NCI-H1092 (cell line): ENCODE data around the gene RAI14.
"Not testable (repeated sequence)": the region's sequence is repeated elsewhere in the genome, so short reads cannot be mapped to it uniquely, and the experiment has no call there.

Experiments used
- DNase-seq: peaks from one replicate; lab custom pipeline; 2025; lab: John Stamatoyannopoulos, UW

Gene RAI14

DNA sequence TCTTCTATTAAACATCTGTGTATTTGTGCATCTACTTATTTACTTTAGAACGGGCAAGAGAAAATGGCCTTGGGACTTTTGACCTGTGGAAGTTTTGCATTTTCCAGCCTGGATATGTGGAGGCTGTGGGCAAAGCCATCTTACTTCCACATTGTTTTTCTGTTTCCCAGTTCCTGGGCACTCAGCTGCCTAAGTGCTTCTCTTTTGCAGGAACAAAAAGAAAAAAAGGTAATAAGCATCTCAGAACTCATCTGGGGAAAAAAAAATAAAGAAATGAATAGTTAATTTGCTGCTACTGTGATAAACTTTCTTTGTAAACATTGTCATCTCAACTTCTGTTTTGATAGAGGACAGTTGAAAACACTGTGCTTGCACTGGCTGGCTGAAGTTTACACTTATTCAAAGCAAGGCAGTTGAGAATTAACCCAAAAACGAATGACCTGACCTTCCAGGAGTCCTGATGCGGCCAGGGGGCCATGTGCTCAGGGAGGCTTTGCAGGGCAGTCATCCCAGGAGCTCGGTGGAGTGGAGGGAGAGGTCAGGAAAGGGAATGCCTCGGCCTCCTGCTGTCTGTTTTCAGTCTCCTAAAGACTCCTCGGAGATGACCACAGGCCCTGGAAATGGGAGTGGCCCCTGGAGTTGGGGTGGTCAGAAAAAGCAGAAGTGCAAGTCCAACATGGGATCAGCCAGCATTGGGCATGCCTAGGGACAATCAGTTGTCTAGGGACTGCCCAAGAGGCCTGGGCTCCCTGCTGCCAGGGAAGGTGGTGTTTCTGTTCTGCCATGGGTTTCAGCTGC, 75.5 kb downstream of the RAI14 start:
- DNase-seq: no peak

DNA sequence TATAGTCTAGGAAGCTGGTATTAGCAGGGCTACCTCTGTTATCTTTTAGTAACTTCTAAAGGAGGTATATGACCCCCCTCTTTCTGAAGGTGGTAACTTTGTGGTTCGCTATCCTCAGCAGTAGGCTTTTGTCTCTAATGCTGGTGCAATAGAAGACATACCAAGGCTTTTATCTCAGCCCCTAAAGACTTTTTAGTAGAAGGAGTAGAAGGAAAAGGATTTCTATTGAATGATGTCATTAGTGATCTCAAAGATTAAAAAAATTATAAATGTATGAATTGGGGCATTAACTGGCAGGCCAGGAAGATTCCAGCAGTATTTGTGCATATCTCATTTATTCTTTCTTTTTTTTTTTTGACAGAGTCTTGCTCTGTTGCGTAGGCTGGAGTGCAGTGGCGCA, 78.2 kb downstream of the RAI14 start:
- no peak for DNase-seq

DNA sequence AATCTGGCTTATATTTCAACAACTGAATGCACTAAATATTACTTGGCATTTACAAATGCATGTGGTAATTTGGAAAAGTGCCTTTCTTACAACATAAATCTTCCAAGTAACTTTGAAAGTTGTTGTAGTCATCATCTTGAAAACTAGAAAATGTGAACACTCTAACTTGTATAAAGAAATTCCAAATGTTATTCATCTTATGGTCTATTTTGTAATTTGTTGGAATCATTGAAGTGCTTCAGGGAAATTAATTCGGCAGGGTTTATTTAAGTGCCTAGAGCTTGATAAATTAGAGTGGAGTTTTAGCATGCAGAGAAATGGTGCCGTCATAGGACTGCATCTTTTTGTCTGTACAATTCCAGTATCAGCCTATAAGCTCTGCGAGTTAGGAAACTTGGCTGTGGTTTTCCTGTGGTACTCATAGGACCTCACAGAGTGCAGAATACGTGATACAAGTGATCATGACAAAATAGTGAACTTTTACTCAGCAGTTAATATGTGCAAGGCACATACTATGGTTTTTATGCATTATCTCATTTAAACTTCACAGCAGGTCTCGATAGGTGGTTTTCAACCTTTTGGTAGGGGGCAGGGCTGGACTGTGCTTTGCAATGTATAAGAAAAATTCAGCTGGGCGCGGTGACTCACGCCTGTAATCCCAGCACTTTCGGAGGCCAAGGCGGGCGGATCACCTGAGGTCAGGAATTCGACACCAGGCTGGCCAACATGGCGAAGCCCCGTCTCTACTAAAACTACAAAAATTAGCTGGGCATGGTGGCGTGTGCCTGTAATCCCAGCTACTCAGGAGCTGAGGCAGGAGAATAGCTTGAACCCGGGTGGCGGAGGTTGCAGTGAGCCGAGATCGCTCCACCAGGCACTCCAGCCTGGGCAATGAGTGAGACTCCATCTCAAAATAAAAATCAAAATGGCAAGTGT, 79.6 kb downstream of the RAI14 start:
- no peak for DNase-seq

DNA sequence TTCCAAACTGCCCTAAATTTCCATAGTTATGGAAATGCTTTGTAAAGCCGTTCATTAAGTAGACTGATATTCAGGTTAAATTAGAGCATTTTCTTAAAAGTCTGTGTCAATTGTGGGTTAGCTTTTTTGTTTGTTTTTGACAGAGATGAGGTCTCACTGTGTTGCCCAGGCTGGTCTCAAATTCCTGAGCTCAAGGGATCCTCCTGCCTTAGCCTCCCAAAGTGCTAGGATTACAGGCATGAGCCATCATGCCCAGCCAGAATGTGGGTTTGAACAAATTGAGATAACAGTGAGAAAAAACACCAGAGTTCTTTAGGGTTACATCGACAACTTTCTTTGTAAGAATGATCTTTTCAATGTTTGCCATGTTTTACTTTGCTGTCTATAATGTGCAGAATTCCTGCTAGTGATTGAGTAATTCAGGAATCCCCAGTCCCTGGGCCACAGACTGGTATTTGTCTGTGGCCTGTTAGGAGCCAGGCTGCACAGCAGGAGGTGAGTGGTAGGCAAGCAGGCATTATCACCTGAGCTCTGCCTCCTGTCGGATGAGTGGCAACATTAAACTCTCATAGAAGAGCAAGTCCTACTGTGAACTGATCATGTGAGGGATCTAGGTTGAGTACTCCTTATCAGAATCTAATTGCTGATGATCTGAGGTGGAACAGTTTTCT, 80.5 kb downstream of the RAI14 start:
- no peak for DNase-seq

DNA sequence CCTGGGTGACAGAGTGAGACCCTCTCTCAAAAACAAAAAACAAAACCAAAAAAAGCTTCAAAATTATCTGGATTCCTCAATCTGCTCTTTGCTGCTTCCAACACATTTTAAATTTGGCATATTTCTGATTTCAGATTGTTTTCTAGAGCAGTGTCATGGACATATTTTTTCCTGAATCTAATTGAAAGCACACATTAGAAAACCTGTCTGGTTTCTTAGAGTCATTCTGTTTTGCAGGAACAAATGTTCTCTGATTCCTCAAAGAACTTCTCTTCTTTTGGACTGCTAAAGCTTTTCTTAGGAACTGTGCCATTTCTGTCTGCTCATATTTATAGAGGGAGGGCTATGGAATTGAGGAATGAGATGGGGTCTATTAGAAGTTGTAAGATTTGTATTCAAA, 81.6 kb downstream of the RAI14 start:
- no peak for DNase-seq

DNA sequence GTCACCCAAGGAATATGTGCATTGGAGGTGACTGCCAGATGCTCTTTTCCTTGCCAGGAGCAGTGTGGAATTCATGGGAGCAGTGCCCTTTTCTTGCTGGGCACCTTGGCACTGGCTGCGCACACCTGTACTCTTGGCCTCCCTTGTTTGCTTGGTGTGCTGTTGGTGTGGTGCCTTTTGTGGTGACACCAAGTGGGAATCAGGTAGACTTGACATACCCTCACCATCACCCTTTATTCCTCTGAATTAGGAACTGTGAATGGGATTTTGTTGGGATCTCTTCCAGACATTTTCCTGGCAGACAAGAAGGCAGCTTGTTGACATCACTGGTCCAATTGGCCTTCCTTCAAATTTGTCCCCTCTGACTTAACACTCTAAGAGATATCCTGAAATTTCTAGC, 82.3 kb downstream of the RAI14 start:
- no peak for DNase-seq

DNA sequence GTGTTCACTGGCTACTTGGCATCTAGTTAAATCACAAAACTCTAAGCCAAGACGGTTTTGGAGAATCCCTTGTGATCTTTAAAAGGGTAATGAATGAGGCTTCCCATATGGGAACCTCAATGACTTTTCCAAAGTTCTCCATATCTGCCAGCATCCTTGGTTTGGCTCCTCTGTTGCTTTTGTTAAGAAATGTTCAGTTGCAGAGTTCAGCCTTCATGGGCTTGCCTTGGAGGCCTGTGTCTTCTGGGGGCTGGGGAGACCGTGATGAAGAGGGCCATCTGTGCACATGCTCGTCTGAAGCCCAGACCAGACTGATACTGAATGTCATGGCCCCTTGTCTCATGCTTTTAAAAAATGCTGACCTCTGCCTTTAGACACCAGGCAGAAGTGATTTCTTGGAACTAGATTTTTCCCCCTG, 84.3 kb downstream of the RAI14 start:
- DNase-seq: no peak

DNA sequence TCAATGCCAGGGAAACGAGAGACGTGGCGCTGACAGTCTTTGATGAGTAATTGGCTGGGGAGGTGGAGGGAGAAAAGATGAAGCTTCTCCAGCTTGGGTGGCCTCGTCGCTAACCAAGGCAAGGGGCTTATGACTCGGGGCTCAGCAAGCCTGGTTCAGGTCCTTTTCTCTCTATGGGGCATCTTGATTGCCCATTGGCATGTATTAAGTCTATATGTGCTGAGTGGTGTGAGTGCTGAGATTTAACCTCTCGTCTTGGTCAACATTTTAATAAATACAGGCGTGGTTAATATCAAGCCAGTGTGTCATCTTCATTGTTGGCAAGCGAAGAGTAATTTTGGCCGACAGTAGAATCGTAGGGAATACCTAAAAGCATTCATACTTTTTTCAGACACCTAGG, 85.9 kb downstream of the RAI14 start:
- no peak for DNase-seq

DNA sequence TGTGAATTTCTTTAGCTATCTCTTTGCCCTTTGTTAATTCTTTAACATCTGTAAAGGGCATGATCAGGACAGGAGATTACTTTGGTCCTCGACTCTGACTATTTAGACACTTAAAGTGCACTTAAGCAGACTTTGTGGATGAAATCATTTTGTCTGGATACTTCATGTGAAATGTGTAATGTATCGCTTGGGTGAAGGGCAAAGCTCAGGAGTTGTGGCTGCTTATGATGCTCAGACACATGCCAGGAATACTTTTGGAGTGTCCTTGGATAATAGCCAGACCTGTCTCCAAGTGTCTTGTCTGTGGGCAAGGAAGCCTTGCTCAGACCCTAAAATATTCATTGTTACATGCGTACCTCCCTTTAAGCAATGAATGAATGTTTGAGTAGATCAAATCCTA, 87.8 kb downstream of the RAI14 start:
- DNase-seq: no peak

DNA sequence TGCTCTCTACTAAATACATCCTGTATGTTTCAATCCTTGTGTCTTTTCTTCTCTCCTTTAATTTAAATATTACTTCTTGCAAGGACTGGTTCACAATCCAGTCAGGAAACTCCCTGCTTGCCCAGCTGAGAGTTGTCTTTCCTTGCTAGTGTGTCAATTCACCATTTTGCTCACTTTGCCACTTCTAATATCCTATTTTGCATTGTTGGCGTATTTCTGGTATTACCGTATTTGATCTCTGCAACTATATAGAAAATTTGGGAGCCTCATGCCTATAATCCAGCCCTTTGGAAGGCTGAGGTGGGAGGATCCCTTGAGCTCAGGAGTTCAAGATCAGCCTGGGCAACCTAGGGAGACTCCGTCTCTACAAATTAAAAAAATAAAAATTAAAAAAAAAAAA, 92.3 kb downstream of the RAI14 start:
- no peak for DNase-seq

DNA sequence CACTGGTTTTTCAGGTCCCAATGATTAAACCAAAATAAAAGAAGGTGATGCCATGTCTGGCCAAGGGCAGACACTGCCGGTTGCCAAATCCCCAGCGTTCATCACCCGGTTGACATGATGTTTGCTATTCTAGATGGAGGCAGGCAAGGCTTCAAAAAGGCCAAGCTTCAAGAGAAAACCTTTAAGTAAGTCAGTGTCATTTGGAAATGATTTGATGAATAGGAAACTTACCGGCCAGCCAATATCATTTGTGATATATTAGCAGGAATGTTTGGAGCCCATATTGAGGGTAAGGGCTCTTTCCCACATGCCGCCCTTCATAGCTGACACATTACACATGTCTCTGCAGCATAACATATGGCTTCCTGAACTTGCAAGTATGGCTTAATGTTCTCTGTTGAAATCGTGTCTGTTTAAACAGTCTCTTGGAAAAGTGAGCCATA, 93.3 kb downstream of the RAI14 start:
- no peak for DNase-seq

DNA sequence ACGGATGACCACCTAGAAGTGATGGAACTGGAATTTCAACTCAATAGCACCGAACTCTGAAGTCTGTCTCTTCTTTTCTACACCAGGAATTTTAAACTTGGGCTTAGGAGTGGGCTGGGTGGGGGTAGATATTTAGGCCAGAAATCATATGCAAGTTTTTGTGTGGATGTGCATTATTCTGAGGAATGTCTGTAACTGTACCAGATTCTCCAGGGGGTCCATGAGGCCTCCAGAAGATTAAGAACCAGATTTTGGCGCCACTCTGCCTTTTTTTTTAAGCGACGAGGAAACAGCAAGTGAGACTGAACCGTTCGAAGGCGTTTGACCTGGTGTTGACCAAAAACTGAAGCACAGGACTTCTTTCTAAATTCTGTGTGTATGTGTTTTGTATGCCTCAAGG, 94.1 kb downstream of the RAI14 start:
- no peak for DNase-seq

DNA sequence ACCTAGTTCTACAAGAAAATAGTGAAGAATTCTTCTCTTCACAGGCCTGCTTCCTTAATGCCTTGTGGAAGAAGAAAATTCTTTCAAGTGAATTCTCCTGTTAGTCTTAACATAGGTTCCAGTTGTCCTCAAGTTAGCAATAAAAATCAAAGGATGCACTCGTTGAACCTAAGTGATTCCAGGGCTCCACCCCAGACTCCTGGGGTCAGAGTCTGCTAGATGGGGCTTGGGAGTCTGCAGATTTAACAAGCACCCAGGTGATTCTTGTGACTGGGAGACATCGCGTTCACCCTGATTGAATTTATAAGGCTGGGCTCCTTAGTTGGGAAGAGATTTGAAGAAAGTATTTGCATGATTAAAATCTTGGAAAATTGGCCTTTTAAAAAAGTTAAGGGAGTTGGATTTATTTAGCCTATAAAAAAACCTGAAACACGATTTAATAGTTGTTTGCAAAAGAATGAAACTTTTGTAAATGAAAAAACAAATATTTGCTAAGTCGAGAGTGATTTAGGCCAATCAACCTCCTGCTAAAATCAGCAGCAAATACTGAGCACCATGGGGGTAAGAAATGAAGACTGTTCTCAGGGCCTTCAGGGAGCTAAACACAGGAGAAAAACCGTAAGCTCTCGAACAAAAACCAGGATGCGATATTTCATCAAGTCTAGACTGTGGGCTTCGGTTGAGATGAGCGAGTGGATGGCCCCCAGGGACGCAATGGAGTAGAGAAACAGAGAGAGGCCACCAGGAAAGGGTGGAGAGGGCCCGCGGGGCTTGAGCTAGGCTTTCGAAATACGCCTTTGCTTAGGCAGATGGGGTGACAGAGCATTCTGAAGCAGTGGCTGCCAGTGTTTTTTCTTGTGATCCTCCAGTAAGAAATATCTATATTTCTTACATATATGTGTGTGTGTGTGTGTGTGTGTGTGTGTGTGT, 95.9 kb downstream of the RAI14 start:
- no peak for DNase-seq

DNA sequence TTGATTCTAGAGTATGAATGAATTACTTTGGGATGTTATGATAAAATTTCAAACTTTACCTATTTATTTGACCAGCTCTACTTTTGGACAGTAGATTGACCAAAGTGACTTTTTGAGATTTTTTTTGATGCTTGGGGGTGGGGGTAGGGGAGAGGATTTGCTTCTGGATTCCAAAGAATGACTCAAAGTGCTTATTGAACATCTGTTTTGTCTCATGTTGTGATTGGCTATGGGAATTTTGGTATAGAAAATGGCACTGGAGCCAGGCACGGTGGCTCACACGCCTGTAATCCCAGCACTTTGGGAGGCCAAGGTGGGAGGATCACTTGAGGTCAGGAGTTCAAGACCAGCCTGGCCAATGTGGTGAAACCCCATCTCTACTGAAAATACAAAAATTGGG, 97.1 kb downstream of the RAI14 start:
- not testable (repeated sequence) for DNase-seq

DNA sequence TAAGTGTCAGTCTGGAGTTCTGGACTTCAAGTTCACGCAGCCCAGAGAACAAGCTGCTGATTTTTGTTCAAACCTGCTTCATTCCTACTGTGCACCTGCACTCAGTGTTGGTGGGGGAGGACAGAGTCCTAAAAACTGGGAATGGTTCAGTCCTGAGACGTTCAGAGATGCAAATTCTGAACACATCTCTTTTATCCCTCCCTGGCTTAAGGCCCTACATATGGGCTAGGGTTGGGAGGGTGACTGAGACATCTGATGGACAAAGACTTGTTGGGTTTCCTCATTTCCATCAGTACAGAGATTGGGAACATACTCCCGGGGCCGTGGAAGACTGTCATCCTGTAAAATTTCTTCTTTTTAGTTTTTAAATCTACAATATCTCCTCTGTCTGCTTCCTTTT, 99.8 kb downstream of the RAI14 start:
- DNase-seq: no peak

DNA sequence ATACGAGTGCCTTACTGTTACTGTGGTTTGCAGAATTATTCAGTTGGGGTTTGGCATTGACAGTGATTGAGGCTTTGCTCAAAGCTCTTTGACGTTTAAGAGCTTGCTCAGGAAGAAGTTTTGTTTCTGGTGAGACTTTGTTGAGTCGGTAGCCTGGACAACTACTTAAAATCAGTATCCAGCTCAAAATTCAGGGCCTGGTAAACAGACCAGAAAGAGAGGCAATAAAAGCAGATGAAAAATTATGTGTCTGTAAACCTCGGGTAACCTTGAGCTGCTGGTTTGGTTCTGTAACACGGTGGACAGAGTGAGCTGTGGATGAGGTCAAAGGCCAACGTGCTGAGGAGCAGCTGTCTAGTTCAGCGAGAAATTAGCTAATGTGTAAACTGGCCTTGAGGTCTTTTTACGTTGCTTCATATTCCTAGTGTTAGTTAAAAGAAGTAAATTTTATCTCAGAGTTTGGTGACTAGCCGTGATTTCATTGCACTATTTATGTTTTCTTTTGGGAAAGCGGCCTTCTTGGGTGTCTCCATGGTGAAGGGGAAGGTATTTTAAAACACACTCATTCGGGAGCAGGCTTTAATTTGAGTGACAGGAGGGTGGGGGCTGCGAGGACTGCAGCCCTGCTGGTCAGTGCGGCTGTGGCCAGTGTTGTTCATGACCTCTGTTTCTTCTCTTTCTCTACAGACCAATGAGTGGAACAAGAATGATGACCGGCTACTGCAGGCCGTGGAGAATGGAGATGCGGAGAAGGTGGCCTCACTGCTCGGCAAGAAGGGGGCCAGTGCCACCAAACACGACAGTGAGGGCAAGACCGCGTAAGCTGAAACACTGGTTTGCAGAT, 100.9 kb downstream of the RAI14 start:
- no peak for DNase-seq

DNA sequence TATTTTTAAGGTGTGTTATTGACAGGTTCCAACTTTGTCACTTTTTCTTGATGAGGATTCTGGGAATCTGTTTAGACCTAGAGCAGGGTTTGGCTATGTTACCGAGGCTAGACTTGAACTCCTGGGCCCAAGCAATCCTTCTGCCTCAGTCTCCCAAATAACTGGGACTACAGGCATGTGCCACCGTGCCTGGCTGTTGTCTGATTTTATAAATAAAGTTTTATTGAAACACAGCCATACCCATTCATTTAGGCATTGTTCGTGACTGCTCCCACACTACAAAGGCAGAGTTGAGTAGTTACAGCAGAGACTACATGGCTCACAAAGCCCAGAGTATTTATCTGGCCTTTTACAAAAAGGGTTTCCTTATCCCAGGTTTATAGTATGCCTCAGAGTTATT, 102.4 kb downstream of the RAI14 start:
- DNase-seq: no peak

DNA sequence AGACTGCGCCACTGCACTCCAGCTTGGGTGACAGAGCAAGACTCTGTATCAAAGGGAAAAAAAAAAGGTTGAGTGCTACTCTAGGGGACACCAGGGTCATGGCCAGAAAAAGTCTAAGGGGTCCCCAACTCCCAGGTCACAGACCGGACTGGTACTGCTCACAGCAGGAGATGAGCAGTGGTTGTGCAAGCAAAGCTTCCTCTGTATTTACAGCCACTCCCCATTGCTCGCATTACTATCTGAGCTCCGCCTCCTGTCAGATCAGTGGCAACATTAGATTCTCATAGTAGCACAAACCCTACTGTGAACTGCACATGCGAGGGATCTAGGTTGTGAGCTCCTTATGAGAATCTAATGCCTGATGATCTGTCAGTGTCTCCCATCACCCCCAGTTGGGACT, 103.1 kb downstream of the RAI14 start:
- not testable (repeated sequence) for DNase-seq

DNA sequence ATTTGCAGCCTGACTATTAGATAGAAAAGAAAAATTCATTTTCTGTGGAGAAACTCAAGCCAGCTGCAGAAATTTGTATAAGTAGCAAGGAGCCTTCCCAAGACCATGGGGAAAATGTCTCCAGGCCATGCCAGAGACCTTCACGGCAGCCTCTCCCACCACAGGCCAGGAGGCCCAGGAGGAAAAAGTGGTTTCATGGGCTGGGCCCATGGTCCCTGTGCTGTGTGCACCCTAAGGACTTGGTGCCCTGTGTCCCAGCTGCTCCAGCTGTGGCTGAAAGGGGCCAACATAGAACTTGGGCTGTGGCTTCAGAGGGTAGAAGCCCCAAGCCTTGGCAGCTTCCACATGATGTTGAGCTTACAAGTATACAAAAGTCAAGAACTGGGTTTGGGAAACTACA, 109.5 kb downstream of the RAI14 start:
- no peak for DNase-seq

DNA sequence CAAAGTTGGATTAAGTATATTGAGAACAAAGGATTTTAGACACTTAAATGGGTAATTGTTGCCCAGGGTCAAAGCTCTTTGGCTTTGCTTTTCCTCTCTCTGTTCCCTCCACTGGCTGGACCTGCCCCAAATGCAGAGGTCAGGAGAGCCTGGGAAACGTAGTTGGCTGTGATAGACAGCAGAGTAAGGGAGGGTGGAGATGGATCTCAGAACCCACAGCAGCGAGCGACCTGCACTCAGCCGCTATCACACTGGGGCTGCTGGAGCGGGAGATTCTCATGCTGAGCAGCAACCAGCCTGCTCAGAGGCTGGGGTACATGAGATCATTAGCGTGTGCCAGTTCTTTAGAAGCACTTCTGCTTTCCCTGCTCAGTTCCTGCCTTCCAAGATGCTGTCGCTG, 111.1 kb downstream of the RAI14 start:
- DNase-seq: no peak

DNA sequence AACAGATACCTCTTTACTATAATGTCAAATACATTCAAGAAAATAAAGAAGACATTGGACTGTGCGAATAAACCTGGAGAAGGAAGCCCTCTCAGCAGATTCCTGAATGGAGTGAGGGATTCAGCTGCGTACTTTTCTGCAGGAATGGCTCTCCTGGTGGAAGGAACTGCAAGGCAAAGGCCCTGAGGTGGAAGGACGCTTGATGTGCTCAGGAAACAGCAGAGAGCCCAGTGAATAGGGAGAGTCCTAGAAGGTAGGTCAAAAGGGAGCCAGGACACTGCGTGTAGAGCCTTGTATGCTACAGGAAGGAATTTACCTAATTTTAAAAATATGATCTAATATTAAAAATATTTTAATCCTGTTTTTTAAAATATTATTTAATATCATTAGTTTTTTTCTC, 114.4 kb downstream of the RAI14 start:
- DNase-seq: no peak
